ENCODE results near the gene KIF1C. TPM values are rescaled to one million over a fixed set of nuclear protein-coding genes. Genes with fewer than 3 reads are reported as not detected.

The KIF1C gene
- total and polyA plus RNA-seq, 9 of the 15 experiments (the other 6 are each of a cell fraction or from before 2014, with no cell fraction given) = 0.38 to 68.4 (median 25.1) TPM

DNA sequence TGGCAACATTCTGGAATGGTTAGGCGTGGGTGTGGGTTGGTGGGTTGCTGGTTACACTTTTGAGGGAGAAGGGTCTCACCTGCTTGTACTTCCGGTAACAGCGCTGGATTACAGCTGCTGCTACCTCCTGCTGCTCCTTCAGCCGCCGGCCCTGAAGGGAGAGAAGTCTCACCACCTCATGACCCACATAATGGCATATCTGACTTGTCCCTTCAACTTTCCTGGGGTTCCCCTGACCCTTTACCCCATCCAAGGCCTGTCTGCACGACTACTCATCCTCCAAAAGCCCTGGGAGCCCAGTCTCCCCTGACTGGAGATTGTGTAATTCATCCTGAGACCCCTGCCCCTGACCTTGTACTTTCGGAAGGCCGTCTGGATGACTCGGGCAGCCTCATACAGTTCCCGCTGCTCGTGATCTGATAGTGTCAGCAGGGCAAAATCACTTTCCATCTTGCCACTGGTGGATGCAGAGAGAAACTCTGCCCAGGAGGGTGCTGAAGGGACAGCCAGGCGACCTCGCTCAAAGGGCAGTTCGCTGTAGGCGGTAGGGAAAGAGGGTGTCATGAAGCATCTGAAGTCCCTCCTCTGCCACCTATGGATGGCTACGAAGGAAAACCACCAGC is 28.1 kb upstream of the KIF1C start:
- Histone ChIP-seq H3K9ac (ENCODE audit: insufficient read depth in 1 of 2, low read depth in 2 of 2, low read length in 2 of 2) (peak overlapping the region; percentile 52 to 89; a peak in 2 of 4 replicates), H3K9me3 (replicated peaks; ENCODE audit: control insufficient read depth, insufficient read depth, low read depth, low read length) (no peaks in the 10 kb centered on the region), H3K79me2 (ENCODE audit: control insufficient read depth, insufficient read depth, low read length) (peaks cover 26% of the 10 kb centered on the region), H3K4me2 (ENCODE audit: insufficient read depth, low read length) (peak overlapping the region; percentile 18; the same call in 1 of the 2 replicates), H4K20me1 (replicated peaks; ENCODE audit: control insufficient read depth, insufficient read depth, low read length) (no peaks in the 10 kb centered on the region), H3K9me1 (ENCODE audit: control insufficient read depth, insufficient read depth, low read length) (no peaks in the 10 kb centered on the region), H2AFZ (ENCODE audit: low read depth, low read length) (no peak overlapping the region), H3K27ac (ENCODE audit: extremely low read depth, low read depth, low read length) (peak overlapping the region; percentile 95; the same call in 1 of the 3 replicates), H3K36me3 (ENCODE audit: control insufficient read depth, insufficient read depth, low read length) (peaks cover 64% of the 10 kb centered on the region; the same call in 2 of the 3 replicates), H3K4me3 (no peak overlapping the region), H3K4me1 (replicated peaks in 1 of 2; ENCODE audit: control insufficient read depth in 2 of 2, insufficient read depth in 2 of 2, low read length in 2 of 2) (peaks cover 23 to 26% of the 10 kb centered on the region in 2 experiments), H3K27me3 (ENCODE audit: control insufficient read depth in 2 of 2, insufficient read depth in 2 of 2, low read length in 2 of 2) (no peaks in the 10 kb centered on the region)
- intact Hi-C loops (cut with micrococcal nuclease) (loop anchor here (10.0 kb wide), 1 partner anchor 65 kb away; the partner anchor contains the start of gene CHRNE), in situ Hi-C loops (cut with MboI) (no loop called here)
- 83% methylated on average over 13 of the region's 16 CpGs for WGBS (ENCODE audit: insufficient coverage, low coverage, missing lambda C conversion rate)
- CTCF ChIA-PET (ENCODE audit: low intra/inter-chr PET ratio) = no interaction called here
- ATAC-seq (no peak), FAIRE-seq (no peak), DNase-seq (ENCODE audit: extremely low read depth in 1 of 4, low spot score in 3 of 4) (no peak)
- POLR2A ChIA-PET = interaction anchor here (0.6 to 1.4 kb wide), 5 partner anchors 10 to 864 kb away, joined by 3 to 8 read pairs (median 6); partner anchors contain the start of gene CAMTA2
- no TSS peak for BruUV-seq (replicated peaks)
- TF ChIP-seq, protein P1, sequence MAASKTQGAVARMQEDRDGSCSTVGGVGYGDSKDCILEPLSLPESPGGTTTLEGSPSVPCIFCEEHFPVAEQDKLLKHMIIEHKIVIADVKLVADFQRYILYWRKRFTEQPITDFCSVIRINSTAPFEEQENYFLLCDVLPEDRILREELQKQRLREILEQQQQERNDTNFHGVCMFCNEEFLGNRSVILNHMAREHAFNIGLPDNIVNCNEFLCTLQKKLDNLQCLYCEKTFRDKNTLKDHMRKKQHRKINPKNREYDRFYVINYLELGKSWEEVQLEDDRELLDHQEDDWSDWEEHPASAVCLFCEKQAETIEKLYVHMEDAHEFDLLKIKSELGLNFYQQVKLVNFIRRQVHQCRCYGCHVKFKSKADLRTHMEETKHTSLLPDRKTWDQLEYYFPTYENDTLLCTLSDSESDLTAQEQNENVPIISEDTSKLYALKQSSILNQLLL (CRISPR knock-in tag; IDR thresholded peaks at IDR 0.05; ENCODE audit: borderline replicate concordance) = no peak
- TF ChIP-seq FOSL1 (tag; conservative IDR thresholded peaks at IDR 0.05) = peak; percentile 75
- TF ChIP-seq ZNF583 (CRISPR knock-in tag; IDR thresholded peaks at IDR 0.05) = no peak
- no peak for TF ChIP-seq CEBPG (CRISPR knock-in tag; IDR thresholded peaks at IDR 0.05)
- TF ChIP-seq CEBPG (tag; conservative IDR thresholded peaks at IDR 0.05 in 1 of 2, IDR thresholded peaks at IDR 0.05 in 1 of 2) = peak in 1 of 2 experiments; percentile 66; a peak in 2 of 4 replicates
- TF ChIP-seq RNF2 (IDR thresholded peaks at IDR 0.05) = no peak
- TF ChIP-seq ZNF174 (CRISPR knock-in tag; IDR thresholded peaks at IDR 0.05) = no peak
- TF ChIP-seq THRA (IDR thresholded peaks at IDR 0.05) = 0 out of 2 replicates have a peak, but pooled peaks have one; percentile 2
- peak; percentile 90 for TF ChIP-seq ZNF175 (CRISPR knock-in tag; IDR thresholded peaks at IDR 0.05; ENCODE audit: low read depth)
- TF ChIP-seq SMAD3 (CRISPR knock-in tag; conservative IDR thresholded peaks at IDR 0.05) = no peak
- no peak for TF ChIP-seq ZFP30 (CRISPR knock-in tag; IDR thresholded peaks at IDR 0.05; ENCODE audit: borderline replicate concordance)
- TF ChIP-seq RBM25 (IDR thresholded peaks at IDR 0.05; ENCODE audit: low read depth, low read length, severe bottlenecking) = no peak
- TF ChIP-seq, protein P2, sequence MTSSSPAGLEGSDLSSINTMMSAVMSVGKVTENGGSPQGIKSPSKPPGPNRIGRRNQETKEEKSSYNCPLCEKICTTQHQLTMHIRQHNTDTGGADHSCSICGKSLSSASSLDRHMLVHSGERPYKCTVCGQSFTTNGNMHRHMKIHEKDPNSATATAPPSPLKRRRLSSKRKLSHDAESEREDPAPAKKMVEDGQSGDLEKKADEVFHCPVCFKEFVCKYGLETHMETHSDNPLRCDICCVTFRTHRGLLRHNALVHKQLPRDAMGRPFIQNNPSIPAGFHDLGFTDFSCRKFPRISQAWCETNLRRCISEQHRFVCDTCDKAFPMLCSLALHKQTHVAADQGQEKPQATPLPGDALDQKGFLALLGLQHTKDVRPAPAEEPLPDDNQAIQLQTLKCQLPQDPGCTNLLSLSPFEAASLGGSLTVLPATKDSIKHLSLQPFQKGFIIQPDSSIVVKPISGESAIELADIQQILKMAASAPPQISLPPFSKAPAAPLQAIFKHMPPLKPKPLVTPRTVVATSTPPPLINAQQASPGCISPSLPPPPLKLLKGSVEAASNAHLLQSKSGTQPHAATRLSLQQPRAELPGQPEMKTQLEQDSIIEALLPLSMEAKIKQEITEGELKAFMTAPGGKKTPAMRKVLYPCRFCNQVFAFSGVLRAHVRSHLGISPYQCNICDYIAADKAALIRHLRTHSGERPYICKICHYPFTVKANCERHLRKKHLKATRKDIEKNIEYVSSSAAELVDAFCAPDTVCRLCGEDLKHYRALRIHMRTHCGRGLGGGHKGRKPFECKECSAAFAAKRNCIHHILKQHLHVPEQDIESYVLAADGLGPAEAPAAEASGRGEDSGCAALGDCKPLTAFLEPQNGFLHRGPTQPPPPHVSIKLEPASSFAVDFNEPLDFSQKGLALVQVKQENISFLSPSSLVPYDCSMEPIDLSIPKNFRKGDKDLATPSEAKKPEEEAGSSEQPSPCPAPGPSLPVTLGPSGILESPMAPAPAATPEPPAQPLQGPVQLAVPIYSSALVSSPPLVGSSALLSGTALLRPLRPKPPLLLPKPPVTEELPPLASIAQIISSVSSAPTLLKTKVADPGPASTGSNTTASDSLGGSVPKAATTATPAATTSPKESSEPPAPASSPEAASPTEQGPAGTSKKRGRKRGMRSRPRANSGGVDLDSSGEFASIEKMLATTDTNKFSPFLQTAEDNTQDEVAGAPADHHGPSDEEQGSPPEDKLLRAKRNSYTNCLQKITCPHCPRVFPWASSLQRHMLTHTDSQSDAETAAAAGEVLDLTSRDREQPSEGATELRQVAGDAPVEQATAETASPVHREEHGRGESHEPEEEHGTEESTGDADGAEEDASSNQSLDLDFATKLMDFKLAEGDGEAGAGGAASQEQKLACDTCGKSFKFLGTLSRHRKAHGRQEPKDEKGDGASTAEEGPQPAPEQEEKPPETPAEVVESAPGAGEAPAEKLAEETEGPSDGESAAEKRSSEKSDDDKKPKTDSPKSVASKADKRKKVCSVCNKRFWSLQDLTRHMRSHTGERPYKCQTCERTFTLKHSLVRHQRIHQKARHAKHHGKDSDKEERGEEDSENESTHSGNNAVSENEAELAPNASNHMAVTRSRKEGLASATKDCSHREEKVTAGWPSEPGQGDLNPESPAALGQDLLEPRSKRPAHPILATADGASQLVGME (CRISPR knock-in tag; IDR thresholded peaks at IDR 0.05) = no peak

All from K562 (cell line).